Ovary (tissue), 3 donors: ENCODE measurements around the gene LTN1.

Experiments used
- POLR2A ChIP-seq: fragments of 450-650 bp; IDR thresholded peaks from one replicate; pipeline ENCODE4 v1.6.1; 2017; ENCODE audit warnings: antibody characterized with exemption, mild to moderate bottlenecking, moderate library complexity
- TF ChIP-seq, protein P1 (sequence below), 3 donors: fragments of 450-650 bp in 2 of 3; fragments of 200-600 bp in 1 of 3; IDR thresholded peaks; one replicate each; pipeline versions ENCODE4 v1.5.1 to v1.8.0; 2016 to 2022; ENCODE audit warnings: antibody characterized with exemption in 3 of 3, mild to moderate bottlenecking in 1 of 3
- donor health status: DM: no; HTN: no; CAD: no.

- TF ChIP-seq, protein P1, sequence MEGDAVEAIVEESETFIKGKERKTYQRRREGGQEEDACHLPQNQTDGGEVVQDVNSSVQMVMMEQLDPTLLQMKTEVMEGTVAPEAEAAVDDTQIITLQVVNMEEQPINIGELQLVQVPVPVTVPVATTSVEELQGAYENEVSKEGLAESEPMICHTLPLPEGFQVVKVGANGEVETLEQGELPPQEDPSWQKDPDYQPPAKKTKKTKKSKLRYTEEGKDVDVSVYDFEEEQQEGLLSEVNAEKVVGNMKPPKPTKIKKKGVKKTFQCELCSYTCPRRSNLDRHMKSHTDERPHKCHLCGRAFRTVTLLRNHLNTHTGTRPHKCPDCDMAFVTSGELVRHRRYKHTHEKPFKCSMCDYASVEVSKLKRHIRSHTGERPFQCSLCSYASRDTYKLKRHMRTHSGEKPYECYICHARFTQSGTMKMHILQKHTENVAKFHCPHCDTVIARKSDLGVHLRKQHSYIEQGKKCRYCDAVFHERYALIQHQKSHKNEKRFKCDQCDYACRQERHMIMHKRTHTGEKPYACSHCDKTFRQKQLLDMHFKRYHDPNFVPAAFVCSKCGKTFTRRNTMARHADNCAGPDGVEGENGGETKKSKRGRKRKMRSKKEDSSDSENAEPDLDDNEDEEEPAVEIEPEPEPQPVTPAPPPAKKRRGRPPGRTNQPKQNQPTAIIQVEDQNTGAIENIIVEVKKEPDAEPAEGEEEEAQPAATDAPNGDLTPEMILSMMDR (IDR thresholded peaks at IDR 0.05), result no peak
- peak; percentile 68 for TF ChIP-seq POLR2A
Observed at GRCh38 chr21:28884976-28885852, 107.5 kb downstream of the LTN1 start.
